B cell (primary cell): ENCODE measurements around the gene SERPINA4. TPM values are rescaled to one million over a fixed set of nuclear protein-coding genes. Genes with fewer than 3 reads are reported as not detected.

Experiments
- ATAC-seq: fragments of 200-7000 bp; cut with Tn5 transposase; one replicate; pipeline ENCODE4 v1.10.0; 2021; ENCODE audit warnings: low read depth, mild to moderate bottlenecking, moderate number of reproducible peaks, moderate library complexity
- CTCF ChIA-PET: fragments of 350-600 bp; sonication (Branson Sonifier 250); formaldehyde crosslinking; loops from one replicate; lab custom pipeline; 2021; ENCODE audit warnings: antibody characterized with exemption, inconsistent platforms; lab: Charles Lee
- POLR2A ChIA-PET: fragments of 350-600 bp; sonication (Branson Sonifier 250); formaldehyde crosslinking; loops from one replicate; lab custom pipeline; 2021; ENCODE audit warnings: antibody characterized with exemption; lab: Charles Lee
- DNase-seq: peaks from one replicate; pipeline ENCODE4 v3.0.0; 2013
- H2AFZ ChIP-seq: 2 replicates; pipeline ENCODE4 v1.6.1; 2012; ENCODE audit warnings: mild to moderate bottlenecking, low read depth, low read length; ENCODE audit not compliant: insufficient read depth, poor library complexity, severe bottlenecking
- H3K27ac ChIP-seq, 2 donors: 1 replicate in 1 of 2; 2 replicates in 1 of 2; pipeline ENCODE4 v1.5.1; 2012 to 2013; ENCODE audit warnings: low read length in 2 of 2, mild to moderate bottlenecking in 2 of 2, moderate library complexity in 1 of 2
- H3K27me3 ChIP-seq, 4 experiments: fragments of 200-600 bp in 1 of 4; sonication (generic) in 1 of 4; replicated peaks in 1 of 4; 1 replicate in 2 of 4; 2 replicates in 2 of 4; pipeline versions ENCODE4 v1.6.1 to v1.7.0; 2013 to 2016; ENCODE audit warnings: low read length in 3 of 4, mild to moderate bottlenecking in 2 of 4, mixed read lengths in 1 of 4, moderate library complexity in 1 of 4; ENCODE audit not compliant: insufficient read depth in 4 of 4, control insufficient read depth in 3 of 4; ENCODE audit errors: control extremely low read depth in 1 of 4
- H3K36me3 ChIP-seq, 2 experiments: replicated peaks in 1 of 2; 1 replicate in 1 of 2; 2 replicates in 1 of 2; pipeline versions ENCODE4 v1.6.1 to v1.7.1; 2013; ENCODE audit warnings: low read length in 1 of 2; ENCODE audit not compliant: insufficient read depth in 2 of 2, control insufficient read depth in 1 of 2; ENCODE audit errors: control extremely low read depth in 1 of 2, extremely low read depth in 1 of 2
- H3K4me1 ChIP-seq, 2 donors: fragments of 200-600 bp in 1 of 2; sonication (generic) in 1 of 2; 1 replicate in 1 of 2; 2 replicates in 1 of 2; pipeline versions ENCODE4 v1.5.1 to v1.6.1; 2013 to 2017; ENCODE audit warnings: low read length in 2 of 2; ENCODE audit not compliant: control insufficient read depth in 2 of 2, insufficient read depth in 2 of 2
- H3K4me2 ChIP-seq: replicated peaks from 2 replicates; pipeline ENCODE3; 2012; ENCODE audit warnings: mild to moderate bottlenecking, low read depth, low read length; ENCODE audit not compliant: poor library complexity, severe bottlenecking
- H3K4me3 ChIP-seq, 5 experiments: fragments of 200-600 bp in 1 of 5; sonication (generic) in 1 of 5; 1 replicate in 3 of 5; 2 replicates in 2 of 5; pipeline versions ENCODE4 v1.5.1 to v1.7.0; 2011 to 2016; ENCODE audit warnings: low read length in 4 of 5, mild to moderate bottlenecking in 4 of 5, low read depth in 2 of 5, control low read depth in 1 of 5, moderate library complexity in 1 of 5; ENCODE audit not compliant: insufficient read depth in 1 of 5; ENCODE audit errors: control extremely low read depth in 1 of 5, extremely low read depth in 1 of 5
- H3K79me2 ChIP-seq: fragments of 200-600 bp; sonication (generic); one replicate; pipeline ENCODE4 v1.6.0; 2016; ENCODE audit warnings: low read length; ENCODE audit not compliant: control insufficient read depth, insufficient read depth
- H3K9ac ChIP-seq: fragments of 200-600 bp; sonication (generic); 2 replicates; pipeline ENCODE4 v1.6.1; 2017; ENCODE audit warnings: mild to moderate bottlenecking, low read length, moderate library complexity
- H3K9me3 ChIP-seq, 3 donors: one replicate each; pipeline versions ENCODE4 v1.6.1 to v1.7.1; 2013; ENCODE audit warnings: low read length in 2 of 3; ENCODE audit not compliant: control insufficient read depth in 2 of 3, insufficient read depth in 1 of 3; ENCODE audit errors: control extremely low read depth in 1 of 3
- H4K20me1 ChIP-seq: 2 replicates; pipeline ENCODE4 v1.6.0; 2012; ENCODE audit warnings: mild to moderate bottlenecking, low read length; ENCODE audit not compliant: insufficient read depth, control insufficient read depth, poor library complexity, severe bottlenecking
- H3K27ac Mint-ChIP-seq: one replicate; pipeline ENCODE4 v1.8.0; 2021; ENCODE audit warnings: mixed read lengths
- H3K27me3 Mint-ChIP-seq: one replicate; pipeline ENCODE4 v1.8.0; 2021; ENCODE audit warnings: mixed read lengths
- H3K4me1 Mint-ChIP-seq: one replicate; pipeline ENCODE4 v1.8.0; 2021; ENCODE audit warnings: mixed read lengths
- H3K4me3 Mint-ChIP-seq: one replicate; pipeline ENCODE4 v1.8.0; 2021; ENCODE audit warnings: mixed read lengths
- H3K9me3 Mint-ChIP-seq: one replicate; pipeline ENCODE4 v1.8.0; 2022; ENCODE audit warnings: mixed read lengths; ENCODE audit not compliant: insufficient read depth
- EZH2 ChIP-seq: IDR thresholded peaks from 2 replicates; pipeline ENCODE4 v1.6.1; 2012; ENCODE audit warnings: borderline replicate concordance, low read depth, mild to moderate bottlenecking, moderate library complexity, low read length; ENCODE audit not compliant: insufficient read depth, poor library complexity, severe bottlenecking
- WGBS: methylation state at CpG from one replicate; pipeline ENCODE4 v1.1.5; 2013; ENCODE audit warnings: missing lambda C conversion rate; ENCODE audit not compliant: insufficient coverage; 5-methylcytosine and 5-hydroxymethylcytosine counted together
- intact Hi-C: fragments of 100-400 bp; cut with micrococcal nuclease; formaldehyde crosslinking; loops from one replicate; pipeline ENCODE4 v1.10.0; 2022
- polyA plus RNA-seq: library from polyadenylated mRNA; depleted of rRNA; stranded (reverse); fragments of >200 nt; gene quantifications from 2 replicates; pipeline ENCODE4 v1.2.3, GENCODE V29; 2012
- total RNA-seq, 2 donors: library from RNA; stranded (reverse); fragments of 120-200 nt in 1 of 2; gene quantifications; 1 replicate in 1 of 2; 2 replicates in 1 of 2; pipeline versions ENCODE4 v1.2.3 to v1.2.4, GENCODE V29; 2013 to 2022
- TF ChIP-seq, protein P1 (sequence below): fragments of 200-600 bp; IDR thresholded peaks from one replicate; pipeline ENCODE4 v1.8.0; 2022; ENCODE audit warnings: antibody characterized with exemption, mild to moderate bottlenecking

Gene SERPINA4
- total and polyA plus RNA-seq, 2 donors (not counting 1 experiment from before 2014, with no cell fraction given), result not detected

DNA sequence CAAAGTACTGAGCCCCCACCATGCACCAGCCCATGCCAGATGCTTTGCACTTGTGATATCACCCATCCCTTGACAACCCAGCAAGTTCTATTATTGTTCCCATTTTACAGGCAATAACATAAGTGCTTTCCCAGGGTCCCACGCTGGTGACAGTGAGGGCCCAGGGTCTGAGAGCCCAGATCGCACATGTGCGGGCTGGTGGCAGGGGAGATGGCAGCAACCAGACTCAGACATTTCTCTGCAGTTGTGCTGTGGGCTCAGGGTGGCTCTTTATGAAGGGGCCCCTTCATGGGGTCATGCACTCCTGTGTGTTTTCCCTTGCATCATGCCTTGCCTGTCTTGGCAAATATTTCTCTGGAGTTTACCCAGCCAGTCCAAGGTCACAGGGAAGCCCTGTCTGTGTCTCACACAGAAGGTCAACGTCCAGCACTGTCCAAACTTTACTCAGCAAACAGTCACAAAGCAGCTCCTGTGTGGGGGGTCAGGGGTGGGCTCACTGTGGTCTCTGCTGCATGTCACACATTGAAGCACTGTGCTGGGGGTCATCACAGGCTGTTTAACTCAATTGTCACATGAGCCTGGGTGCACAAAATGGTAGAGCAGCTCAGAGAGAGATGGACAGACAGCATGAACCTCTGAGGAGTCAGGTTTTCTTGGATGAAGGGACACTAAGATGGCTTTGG is 32.6 kb downstream of the SERPINA4 start:
- ATAC-seq, result no peak
- POLR2A ChIA-PET, result no interaction called here

DNA sequence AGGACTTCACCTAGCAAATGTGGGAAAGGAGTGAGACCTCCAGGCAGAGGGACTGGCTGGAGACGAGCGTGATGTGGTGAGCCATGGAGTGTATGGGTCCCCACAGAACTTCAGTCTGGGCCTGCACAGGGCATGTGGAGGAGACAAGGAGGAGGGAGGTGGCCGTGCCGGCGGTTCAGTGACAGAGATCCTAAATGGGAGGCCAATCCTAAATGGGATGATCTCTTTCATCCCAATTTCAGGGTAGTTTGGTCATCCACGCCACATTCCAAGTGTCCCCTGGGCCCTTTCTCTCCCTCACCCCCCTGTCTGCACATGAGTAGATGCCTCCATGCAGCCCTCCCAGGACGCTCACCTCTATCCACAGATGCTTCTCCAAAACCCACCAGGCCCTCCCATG is 33.2 kb downstream of the SERPINA4 start:
- TF ChIP-seq EZH2, result no peak
- TF ChIP-seq, protein P1, sequence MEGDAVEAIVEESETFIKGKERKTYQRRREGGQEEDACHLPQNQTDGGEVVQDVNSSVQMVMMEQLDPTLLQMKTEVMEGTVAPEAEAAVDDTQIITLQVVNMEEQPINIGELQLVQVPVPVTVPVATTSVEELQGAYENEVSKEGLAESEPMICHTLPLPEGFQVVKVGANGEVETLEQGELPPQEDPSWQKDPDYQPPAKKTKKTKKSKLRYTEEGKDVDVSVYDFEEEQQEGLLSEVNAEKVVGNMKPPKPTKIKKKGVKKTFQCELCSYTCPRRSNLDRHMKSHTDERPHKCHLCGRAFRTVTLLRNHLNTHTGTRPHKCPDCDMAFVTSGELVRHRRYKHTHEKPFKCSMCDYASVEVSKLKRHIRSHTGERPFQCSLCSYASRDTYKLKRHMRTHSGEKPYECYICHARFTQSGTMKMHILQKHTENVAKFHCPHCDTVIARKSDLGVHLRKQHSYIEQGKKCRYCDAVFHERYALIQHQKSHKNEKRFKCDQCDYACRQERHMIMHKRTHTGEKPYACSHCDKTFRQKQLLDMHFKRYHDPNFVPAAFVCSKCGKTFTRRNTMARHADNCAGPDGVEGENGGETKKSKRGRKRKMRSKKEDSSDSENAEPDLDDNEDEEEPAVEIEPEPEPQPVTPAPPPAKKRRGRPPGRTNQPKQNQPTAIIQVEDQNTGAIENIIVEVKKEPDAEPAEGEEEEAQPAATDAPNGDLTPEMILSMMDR, result no peak
- H3K27ac ChIP-seq, result no peak overlapping the region
- H3K4me3 ChIP-seq, result no peak overlapping the region
- no peaks in the 10 kb centered on the region for H3K27me3 ChIP-seq
- no peak overlapping the region for H3K4me3 Mint-ChIP-seq
- no peak overlapping the region for H3K9ac ChIP-seq
- H3K4me2 ChIP-seq, result no peak overlapping the region
- H4K20me1 ChIP-seq, result no peaks in the 10 kb centered on the region
- no peak overlapping the region for H3K27ac Mint-ChIP-seq
- no peaks in the 10 kb centered on the region for H3K79me2 ChIP-seq
- H3K4me1 ChIP-seq, result no peaks in the 10 kb centered on the region
- no peaks in the 10 kb centered on the region for H3K36me3 ChIP-seq
- H3K4me1 Mint-ChIP-seq, result no peaks in the 10 kb centered on the region
- POLR2A ChIA-PET, result no interaction called here
- no peak overlapping the region for H2AFZ ChIP-seq
- WGBS, result 92% methylated on average over 7 of the region's 7 CpGs
- intact Hi-C loops, result no loop called here
- peaks cover 0 to 20% (median 0%) of the 10 kb centered on the region in 3 donors for H3K9me3 ChIP-seq
- H3K27me3 Mint-ChIP-seq, result peaks cover 7% of the 10 kb centered on the region
- H3K9me3 Mint-ChIP-seq, result peaks cover 3% of the 10 kb centered on the region
- ATAC-seq (no peak), DNase-seq (no peak)
- CTCF ChIA-PET, result no interaction called here

More for the DNA sequence above, 32.6 kb downstream of the SERPINA4 start:
- Histone ChIP-seq H3K4me1 (no peaks in the 10 kb centered on the region), H3K27me3 (no peaks in the 10 kb centered on the region), H3K79me2 (no peaks in the 10 kb centered on the region), H3K9ac (no peak overlapping the region), H3K9me3 (peaks cover 0 to 19% (median 0%) of the 10 kb centered on the region in 3 donors), H3K4me3 (no peak overlapping the region), H3K36me3 (no peaks in the 10 kb centered on the region), H4K20me1 (no peaks in the 10 kb centered on the region), H3K4me2 (no peak overlapping the region), H3K27ac (no peak overlapping the region), H2AFZ (no peak overlapping the region)
- intact Hi-C loops, result no loop called here
- Mint-ChIP-seq H3K9me3 (peaks cover 3% of the 10 kb centered on the region), H3K27me3 (peaks cover 7% of the 10 kb centered on the region), H3K4me3 (no peak overlapping the region), H3K4me1 (no peaks in the 10 kb centered on the region), H3K27ac (no peak overlapping the region)
- CTCF ChIA-PET, result no interaction called here
- TF ChIP-seq, protein P1, result no peak
- no peak for TF ChIP-seq EZH2
- whole genome bisulfite sequencing, result 95% methylated on average over 3 of the region's 4 CpGs
- DNase-seq, result no peak
